ENCODE results near the gene MRE11. TPM values are rescaled to one million over a fixed set of nuclear protein-coding genes. Genes with fewer than 3 reads are reported as not detected.

MRE11 gene
- total RNA-seq, 1 experiment from 2014 or later = 20.1 TPM

DNA sequence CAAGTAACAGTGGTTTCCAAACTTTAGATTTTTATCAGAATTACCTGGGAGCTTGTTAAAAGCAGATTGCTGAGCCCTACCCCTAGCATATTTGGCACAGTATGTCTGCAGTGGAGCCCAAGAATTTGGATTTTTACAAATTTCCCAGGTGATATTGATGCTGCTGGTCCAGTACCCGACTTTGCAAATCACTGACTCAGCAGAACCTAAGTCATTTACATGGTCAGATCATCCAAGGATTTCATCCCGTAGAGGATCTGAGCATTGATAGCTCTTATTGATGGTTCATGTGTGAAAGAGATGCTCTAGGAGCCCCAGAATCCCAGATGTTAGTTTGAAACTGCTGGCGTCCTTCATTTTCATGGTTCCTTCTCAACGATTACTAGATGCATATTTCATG is 24.7 kb upstream of the MRE11 start:
- H3K27me3 ChIP-seq (ENCODE audit: low read length) = no peaks in the 10 kb centered on the region
- H3K9me3 ChIP-seq (ENCODE audit: low read length) = no peaks in the 10 kb centered on the region
- no peak for DNase-seq
- no peaks in the 10 kb centered on the region for H4K20me1 ChIP-seq (ENCODE audit: low read length)
- intact Hi-C loops (cut with micrococcal nuclease) = no loop called here
- no peak overlapping the region for H3K9ac ChIP-seq (ENCODE audit: low read length)
- TF ChIP-seq EZH2phosphoT487 (IDR thresholded peaks at IDR 0.05; ENCODE audit: borderline replicate concordance, low read length) = no peak
- TF ChIP-seq EZH2 (IDR thresholded peaks at IDR 0.05; ENCODE audit: low read length, unreplicated experiment) = no peak
- TF ChIP-seq, protein P1, sequence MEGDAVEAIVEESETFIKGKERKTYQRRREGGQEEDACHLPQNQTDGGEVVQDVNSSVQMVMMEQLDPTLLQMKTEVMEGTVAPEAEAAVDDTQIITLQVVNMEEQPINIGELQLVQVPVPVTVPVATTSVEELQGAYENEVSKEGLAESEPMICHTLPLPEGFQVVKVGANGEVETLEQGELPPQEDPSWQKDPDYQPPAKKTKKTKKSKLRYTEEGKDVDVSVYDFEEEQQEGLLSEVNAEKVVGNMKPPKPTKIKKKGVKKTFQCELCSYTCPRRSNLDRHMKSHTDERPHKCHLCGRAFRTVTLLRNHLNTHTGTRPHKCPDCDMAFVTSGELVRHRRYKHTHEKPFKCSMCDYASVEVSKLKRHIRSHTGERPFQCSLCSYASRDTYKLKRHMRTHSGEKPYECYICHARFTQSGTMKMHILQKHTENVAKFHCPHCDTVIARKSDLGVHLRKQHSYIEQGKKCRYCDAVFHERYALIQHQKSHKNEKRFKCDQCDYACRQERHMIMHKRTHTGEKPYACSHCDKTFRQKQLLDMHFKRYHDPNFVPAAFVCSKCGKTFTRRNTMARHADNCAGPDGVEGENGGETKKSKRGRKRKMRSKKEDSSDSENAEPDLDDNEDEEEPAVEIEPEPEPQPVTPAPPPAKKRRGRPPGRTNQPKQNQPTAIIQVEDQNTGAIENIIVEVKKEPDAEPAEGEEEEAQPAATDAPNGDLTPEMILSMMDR (conservative IDR thresholded peaks at IDR 0.05; ENCODE audit: low read depth, low read length) = no peak
- no peaks in the 10 kb centered on the region for H3K36me3 ChIP-seq (ENCODE audit: low read depth, low read length)
- no peak for ATAC-seq
- no peak overlapping the region for H3K27ac ChIP-seq (ENCODE audit: low read length)
- peaks cover 2% of the 10 kb centered on the region for H3K4me1 ChIP-seq (ENCODE audit: insufficient read depth, low read length)
- H3K4me3 ChIP-seq (ENCODE audit: low read length) = no peak overlapping the region
- no peaks in the 10 kb centered on the region for H3K79me2 ChIP-seq (ENCODE audit: low read length)
- no peaks in the 10 kb centered on the region for H3F3A ChIP-seq (ENCODE audit: low read length, unreplicated experiment)
- no peaks in the 10 kb centered on the region for H3K9me2 ChIP-seq (replicated peaks; ENCODE audit: low read length)
- no peak overlapping the region for H2AFZ ChIP-seq (ENCODE audit: low read length)
- H3K4me2 ChIP-seq (ENCODE audit: low read length) = no peak overlapping the region
- no TSS peak for BruUV-seq (replicated peaks)
- POLR2A ChIA-PET (ENCODE audit: unreplicated experiment) = no interaction called here
- CTCF ChIA-PET = no interaction called here

DNA sequence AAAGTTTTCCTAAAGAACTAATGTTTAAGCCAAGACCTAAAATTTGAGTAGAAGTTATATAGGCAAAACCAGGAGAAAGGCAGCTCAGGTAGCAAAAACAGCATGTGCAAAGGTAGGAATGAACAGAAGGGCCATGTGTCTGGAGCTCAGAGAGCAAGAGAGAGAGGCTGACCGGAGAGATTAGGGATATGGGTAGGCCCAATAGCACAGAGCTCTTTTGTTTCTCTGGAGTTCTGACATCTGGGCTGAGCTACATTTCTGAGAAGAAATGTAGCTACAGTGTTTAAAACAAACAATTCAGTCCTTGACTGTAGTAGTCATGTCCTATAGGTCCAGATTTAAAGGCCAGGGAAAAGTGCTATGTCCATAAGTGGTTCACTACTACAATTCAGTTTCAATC is 23.1 kb upstream of the MRE11 start:
- POLR2A ChIA-PET (ENCODE audit: unreplicated experiment) = interaction anchor here (0.5 kb wide), 1 partner anchor 37 kb away, joined by 3 read pairs; no protein-coding TSS in a partner anchor
- Histone ChIP-seq H3K79me2 (ENCODE audit: low read length) (no peaks in the 10 kb centered on the region), H3K27ac (ENCODE audit: low read length) (no peak overlapping the region), H2AFZ (ENCODE audit: low read length) (no peak overlapping the region), H3K4me3 (ENCODE audit: low read length) (no peak overlapping the region), H3K9ac (ENCODE audit: low read length) (no peak overlapping the region), H3K9me3 (ENCODE audit: low read length) (no peaks in the 10 kb centered on the region), H3F3A (ENCODE audit: low read length, unreplicated experiment) (no peaks in the 10 kb centered on the region), H3K36me3 (ENCODE audit: low read depth, low read length) (no peaks in the 10 kb centered on the region), H3K4me1 (ENCODE audit: insufficient read depth, low read length) (peaks cover 15% of the 10 kb centered on the region), H4K20me1 (ENCODE audit: low read length) (no peaks in the 10 kb centered on the region), H3K9me2 (replicated peaks; ENCODE audit: low read length) (no peaks in the 10 kb centered on the region), H3K4me2 (ENCODE audit: low read length) (no peak overlapping the region), H3K27me3 (ENCODE audit: low read length) (no peaks in the 10 kb centered on the region)
- DNase-seq = no peak
- BruUV-seq (replicated peaks) = no TSS peak
- intact Hi-C loops (cut with micrococcal nuclease) = no loop called here
- ATAC-seq = no peak
- TF ChIP-seq, protein P1 (conservative IDR thresholded peaks at IDR 0.05; ENCODE audit: low read depth, low read length) = no peak
- TF ChIP-seq EZH2 (IDR thresholded peaks at IDR 0.05; ENCODE audit: low read length, unreplicated experiment) (no peak), EZH2phosphoT487 (IDR thresholded peaks at IDR 0.05; ENCODE audit: borderline replicate concordance, low read length) (no peak)
- CTCF ChIA-PET = interaction anchor here (0.7 kb wide), 1 partner anchor 596 kb away, joined by 3 read pairs; no protein-coding TSS in a partner anchor

DNA sequence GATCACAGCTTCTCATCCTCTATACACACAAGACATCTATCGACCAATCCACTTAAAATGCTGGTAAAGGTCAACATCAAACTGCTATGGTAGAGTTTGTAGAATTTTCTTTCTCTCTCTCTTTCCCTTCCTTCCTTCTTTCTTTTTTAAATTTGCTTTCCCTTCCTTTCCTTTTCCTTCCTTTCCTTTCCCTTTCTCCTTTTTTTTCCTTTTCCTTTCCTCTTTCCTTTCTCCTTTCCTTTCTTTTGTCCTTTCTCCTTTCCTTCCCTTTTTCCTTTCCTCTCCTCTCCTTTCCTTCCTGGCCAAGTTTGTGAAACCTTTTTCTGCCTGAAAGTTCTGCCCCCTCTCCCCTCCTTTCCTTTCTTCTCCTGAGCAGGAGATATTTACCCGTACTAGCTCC is 21.8 kb upstream of the MRE11 start:
- Histone ChIP-seq H3K9me2 (replicated peaks; ENCODE audit: low read length) (no peaks in the 10 kb centered on the region), H3K4me1 (ENCODE audit: insufficient read depth, low read length) (peaks cover 16% of the 10 kb centered on the region), H3K4me3 (ENCODE audit: low read length) (no peak overlapping the region), H3K36me3 (ENCODE audit: low read depth, low read length) (no peaks in the 10 kb centered on the region), H3K9me3 (ENCODE audit: low read length) (no peaks in the 10 kb centered on the region), H3K27ac (ENCODE audit: low read length) (no peak overlapping the region), H2AFZ (ENCODE audit: low read length) (no peak overlapping the region), H4K20me1 (ENCODE audit: low read length) (no peaks in the 10 kb centered on the region), H3K4me2 (ENCODE audit: low read length) (no peak overlapping the region), H3K9ac (ENCODE audit: low read length) (no peak overlapping the region), H3K79me2 (ENCODE audit: low read length) (no peaks in the 10 kb centered on the region), H3F3A (ENCODE audit: low read length, unreplicated experiment) (no peaks in the 10 kb centered on the region), H3K27me3 (ENCODE audit: low read length) (no peaks in the 10 kb centered on the region)
- ChIA-PET CTCF (no interaction called here), POLR2A (ENCODE audit: unreplicated experiment) (no interaction called here)
- TF ChIP-seq EZH2 (IDR thresholded peaks at IDR 0.05; ENCODE audit: low read length, unreplicated experiment) (no peak), EZH2phosphoT487 (IDR thresholded peaks at IDR 0.05; ENCODE audit: borderline replicate concordance, low read length) (no peak)
- TF ChIP-seq, protein P1 (conservative IDR thresholded peaks at IDR 0.05; ENCODE audit: low read depth, low read length) = no peak
- ATAC-seq (no peak), DNase-seq (no peak)
- BruUV-seq (replicated peaks) = no TSS peak
- intact Hi-C loops (cut with micrococcal nuclease) = no loop called here
